ENCODE data around the gene SLC43A2.
"Not testable (repeated sequence)": the region's sequence is repeated elsewhere in the genome, so short reads cannot be mapped to it uniquely, and the experiment has no call there.

SLC43A2 gene

GRCh38 chr17:1627982-1628855 lies at the start of gene SLC43A2:
Gene SLC43A2 (minus strand): TSS chr17:1628834. CDS start chr17:1627874, 960 bp downstream.
- peak; percentile 80 for DNase-seq

DNA sequence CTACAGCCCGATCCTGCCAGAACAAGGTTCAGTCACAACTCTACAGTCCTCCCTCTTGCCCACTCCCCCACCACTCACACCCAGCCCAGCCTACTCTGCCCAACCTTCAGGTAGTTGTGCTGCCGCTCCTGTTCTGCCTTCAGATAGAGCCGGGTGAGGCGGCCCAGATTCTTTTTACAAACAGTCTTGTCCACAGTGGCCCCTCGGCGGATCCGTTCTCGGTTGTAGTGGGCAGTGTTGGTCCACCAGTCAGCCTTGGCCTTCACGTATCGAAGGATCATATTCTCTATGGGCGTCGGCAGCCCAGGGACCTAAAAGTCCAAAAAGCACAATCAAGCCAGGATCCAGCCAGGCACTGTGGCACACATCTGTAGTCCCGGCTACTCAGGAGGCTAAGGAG lies 47.8 kb upstream of the SLC43A2 start:
- no peak for DNase-seq

DNA sequence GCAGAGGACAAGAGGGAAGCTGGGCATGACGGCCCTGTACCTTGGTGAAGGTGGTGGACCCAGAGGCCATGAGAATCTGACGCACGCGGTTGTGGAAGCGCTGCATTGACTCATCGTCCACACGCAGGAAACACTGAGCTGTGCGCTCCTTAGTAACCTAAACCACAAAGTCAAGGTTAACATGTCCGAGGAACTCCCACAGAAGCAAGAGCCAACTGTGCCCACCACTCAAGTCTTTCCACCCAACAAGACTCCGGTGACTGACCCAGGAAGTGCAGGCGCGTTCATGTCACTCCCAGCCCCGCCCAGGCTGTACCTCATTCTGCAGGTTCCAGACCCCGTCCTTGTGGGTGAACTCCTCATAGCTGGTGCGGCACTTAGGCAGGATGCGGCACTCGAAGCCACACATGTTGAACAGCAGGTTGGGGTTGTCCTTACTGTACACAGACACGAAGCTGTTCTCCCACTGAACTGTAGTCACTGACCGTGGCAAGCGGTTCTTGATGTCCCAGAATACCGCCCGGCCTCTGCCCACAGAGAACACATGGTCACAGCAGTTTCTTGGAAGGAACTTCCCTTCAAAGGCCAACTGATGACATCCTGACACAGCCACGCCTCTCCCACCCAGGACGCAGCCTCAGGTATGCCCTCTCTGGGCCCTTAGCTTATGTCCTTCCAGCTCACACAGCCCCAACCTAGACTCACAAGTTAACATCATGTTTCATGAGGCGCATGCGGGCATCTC lies 44.6 kb upstream of the SLC43A2 start:
- no peak for DNase-seq

GRCh38 chr17:1663934-1664333 lies 35.3 kb upstream of the SLC43A2 start:
- not testable (repeated sequence) for DNase-seq

DNA sequence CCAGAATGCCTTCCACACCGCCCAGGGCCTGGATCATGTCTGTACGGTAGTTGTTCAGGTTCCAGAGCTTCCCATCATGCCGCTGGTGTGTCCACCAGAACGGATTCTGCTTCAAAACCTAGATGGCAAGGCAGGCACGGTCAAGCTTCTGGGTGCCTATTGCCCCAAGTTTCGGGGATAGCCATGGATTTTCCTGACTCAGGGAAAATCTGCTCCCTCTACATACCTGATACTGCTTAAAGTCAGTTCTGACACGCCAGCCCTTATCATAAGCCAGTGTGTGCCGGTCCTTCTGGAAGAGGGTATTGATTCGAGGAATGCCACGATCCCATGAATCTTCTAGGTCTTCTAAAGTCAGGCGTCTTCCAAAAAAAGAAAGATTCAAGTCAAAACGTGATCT lies 32.4 kb upstream of the SLC43A2 start:
- no peak for DNase-seq

DNA sequence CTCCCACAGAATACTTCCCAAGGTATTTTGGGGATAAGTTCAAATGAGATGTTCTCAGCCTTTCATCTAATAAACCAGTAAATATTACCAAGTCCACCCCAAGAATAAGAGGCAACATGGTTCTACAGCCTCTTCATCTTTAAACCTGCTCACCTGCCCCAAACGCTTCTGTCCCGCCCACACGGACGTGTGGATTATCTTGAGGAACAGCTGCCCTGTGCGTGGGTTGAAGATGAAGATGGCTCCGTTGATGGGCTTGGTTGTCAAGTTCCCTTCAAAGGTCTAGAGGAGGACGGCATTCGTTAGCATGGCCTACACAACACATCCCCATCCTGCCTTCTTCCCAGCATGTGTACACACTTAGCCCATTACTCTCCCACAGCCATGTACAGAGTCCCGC lies 29.5 kb upstream of the SLC43A2 start:
- DNase-seq = no peak

DNA sequence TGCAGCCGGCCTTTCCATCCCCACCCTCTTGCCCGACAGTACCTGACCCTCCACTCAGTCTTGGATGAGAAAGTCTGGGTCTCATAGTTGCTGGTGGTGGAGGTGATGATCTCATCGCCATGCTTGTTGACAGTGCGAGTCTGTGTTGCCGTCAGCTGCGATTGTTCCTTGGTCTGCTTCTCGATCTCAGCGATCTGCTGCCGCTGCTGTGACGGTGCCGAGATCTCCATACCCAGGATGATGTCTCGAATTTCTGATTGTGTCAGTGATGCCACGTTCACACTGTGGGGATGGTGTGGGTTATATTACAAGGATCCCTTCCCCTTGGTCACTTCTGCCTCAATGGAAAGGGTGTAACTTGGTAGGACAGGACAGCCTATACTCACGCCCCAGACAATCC lies 25.1 kb upstream of the SLC43A2 start:
- no peak for DNase-seq

- not testable (repeated sequence) for DNase-seq
Observed at GRCh38 chr17:1652794-1653193, 24.2 kb upstream of the SLC43A2 start.

GRCh38 chr17:1651559-1651844 lies 22.9 kb upstream of the SLC43A2 start:
- no peak for DNase-seq

DNA sequence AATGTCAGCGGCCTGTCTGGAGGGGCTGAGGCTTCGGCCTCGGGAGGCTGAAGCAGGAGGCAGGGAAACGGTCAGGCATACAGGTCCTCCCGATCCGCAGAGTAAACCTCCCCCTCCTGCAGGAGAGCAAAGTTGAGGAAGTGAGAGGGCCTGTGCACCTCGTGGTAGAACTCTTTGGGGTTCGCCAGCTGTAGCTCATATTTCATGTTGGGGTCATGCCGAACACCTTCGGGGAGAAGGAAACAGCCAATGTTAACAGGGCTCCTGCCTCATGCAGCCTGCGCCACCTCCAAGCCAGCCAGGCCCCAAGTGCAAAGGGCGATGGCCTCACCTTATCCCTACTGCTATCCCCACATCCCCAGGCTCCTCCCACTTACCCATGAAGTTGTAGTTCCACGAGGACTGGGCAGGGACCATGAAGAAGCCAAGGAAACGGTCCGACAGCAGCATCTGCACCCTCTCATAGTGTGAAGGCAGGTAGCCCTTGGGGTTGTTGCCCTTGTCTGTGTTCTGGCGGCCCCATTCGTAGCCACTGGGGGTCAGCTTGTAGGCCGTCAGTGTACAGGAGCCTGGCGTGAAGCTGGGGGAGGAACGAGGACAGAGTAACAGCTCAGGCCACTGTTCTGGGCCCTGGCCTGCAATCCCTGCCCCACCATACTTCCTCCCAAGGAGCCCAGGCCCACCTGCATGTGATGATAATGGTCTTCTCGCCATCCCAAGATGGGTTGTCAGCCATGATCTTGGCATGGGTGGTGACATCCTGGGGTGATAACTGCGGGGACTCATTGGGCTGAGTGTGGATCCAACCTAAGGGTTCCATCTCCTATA lies 22.3 kb upstream of the SLC43A2 start:
- DNase-seq = no peak

DNA sequence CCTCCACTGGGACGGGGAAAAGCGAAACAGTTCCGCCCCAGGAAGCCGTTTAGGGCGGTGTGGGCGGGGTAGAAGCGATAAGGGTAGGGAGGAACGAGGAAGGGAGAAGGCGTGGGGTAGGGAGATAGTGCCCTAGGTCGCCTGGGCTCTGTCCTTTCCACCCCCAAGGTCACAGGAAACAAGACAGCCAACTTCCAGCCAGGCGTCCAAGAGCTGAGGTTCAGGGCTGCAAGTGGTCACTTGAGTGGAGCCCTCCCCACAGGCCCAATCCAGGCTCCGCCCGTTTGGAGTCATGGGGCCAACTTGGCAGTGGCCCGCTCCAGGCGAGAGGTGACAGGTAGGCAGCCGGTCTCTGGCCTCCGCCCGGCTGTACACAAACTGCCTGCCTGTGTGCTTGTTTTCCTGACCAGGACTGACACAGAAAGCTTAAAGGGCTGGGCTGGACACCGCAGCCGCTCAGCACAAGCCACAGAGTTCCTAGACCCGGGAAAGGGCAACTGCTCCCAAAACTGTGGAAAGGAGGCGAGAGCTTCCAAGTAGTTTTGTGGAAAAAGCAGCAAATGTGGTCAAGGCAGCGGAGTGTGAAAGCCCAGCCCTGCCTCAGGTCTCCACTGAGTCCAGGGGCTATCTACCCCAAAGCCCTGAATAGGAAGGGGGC lies 21.3 kb upstream of the SLC43A2 start, which contains the start of gene RILP:
RILP (minus strand) TSS at position 23 of the 658 bp plus-strand sequence. CDS start 62 bp downstream, outside the sequence.
- DNase-seq = no peak

DNA sequence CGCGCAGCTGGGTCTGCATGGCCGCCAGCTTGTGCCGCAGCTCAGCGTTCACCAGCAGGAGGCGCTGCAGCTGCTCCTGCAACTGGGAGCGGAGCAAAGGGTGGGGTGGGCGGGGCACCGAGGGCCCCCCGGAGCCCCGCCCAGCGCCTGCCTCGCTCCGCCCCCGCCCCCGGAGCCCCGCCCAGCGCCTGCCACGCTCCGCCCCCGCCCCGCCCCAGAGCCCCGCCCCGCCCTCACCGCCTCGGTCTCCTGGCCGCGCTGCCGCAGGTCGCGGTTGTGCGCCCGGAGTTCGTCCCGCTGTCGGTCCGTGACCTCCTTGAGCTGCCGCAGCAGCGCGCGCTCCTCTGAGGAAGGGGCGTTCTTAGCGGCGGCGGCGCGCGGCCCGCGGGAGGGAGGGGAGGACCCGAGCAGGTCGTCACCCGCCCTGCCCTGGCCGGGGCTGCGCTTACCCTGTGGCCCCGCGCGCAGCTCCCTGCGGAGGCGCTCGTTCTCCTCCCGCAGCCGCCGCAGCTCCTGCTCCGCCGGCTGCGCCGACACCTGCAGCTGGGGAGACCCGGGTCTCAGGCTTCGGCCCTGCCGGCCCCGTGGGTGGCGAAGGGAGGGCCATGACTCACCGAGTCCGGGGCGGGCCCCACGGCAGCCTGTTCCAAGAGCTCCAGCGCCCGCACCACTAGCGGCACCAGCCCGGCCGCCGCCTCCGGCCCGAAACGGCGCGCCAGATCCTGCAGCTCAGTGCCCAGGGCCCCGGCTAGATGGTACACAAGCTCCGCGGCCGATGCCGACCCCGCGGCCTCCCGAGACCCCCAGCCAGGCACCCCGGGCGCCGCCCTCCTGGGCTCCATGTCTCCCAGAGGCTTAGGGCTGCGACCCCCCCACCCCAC lies 20.6 kb upstream of the SLC43A2 start:
- DNase-seq = peak; percentile 94

- DNase-seq = no peak
Observed at GRCh38 chr17:1648173-1648962, 19.7 kb upstream of the SLC43A2 start.

GRCh38 chr17:1647802-1648171 lies 19.2 kb upstream of the SLC43A2 start:
- DNase-seq = no peak

GRCh38 chr17:1646199-1646875 lies 17.7 kb upstream of the SLC43A2 start:
- no peak for DNase-seq

DNA sequence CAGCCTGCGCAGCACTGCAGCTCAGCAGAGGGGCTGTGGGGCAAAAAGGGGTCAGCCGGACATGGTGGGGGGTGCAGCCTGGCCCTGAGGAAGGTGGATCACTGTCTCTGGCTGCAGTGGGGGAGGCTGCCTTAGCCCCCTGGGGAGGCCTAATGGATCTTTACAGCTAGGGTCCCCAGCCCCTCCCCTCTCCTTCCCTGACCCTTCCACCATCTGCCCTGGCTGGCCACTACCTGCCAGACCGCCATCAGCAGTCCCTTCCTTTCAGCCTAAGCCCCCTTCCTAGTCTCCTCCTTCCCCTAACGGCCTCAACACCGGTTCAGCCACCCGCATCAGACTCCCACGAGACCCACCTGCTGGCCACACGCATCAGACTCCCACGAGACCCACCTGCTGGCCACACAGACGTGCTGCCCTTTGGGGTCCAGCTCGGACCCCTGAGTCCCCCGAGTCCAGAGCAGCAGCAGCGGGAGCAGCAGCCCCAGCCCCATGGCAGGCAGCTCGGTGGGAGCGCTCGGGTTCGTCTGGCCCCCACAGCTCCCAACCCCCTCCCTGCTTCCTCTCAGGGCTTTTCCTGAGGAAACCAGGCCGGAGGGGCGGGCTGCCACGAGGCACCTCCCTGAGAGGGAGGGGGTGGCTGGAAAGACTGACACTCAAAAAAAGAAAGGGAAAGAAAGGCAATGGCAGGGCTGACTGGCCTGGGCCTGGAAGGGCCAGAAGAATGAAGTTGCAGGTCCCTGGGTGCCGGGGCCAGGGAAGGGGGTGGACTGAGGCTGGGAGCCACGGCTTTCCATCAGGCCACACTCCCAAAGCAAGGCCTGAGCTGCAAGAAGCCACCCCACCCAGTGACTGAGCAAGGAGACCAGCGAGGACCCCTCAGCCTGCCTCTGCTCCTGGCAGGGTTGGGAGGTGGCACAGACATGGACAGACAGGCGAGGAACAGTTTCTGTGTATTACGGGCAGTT lies 16.9 kb upstream of the SLC43A2 start, which contains the start of gene SCARF1:
SCARF1 (minus strand) TSS at position 526 of the 965 bp plus-strand sequence; CDS start at position 491, 35 bp downstream.
- no peak for DNase-seq

DNA sequence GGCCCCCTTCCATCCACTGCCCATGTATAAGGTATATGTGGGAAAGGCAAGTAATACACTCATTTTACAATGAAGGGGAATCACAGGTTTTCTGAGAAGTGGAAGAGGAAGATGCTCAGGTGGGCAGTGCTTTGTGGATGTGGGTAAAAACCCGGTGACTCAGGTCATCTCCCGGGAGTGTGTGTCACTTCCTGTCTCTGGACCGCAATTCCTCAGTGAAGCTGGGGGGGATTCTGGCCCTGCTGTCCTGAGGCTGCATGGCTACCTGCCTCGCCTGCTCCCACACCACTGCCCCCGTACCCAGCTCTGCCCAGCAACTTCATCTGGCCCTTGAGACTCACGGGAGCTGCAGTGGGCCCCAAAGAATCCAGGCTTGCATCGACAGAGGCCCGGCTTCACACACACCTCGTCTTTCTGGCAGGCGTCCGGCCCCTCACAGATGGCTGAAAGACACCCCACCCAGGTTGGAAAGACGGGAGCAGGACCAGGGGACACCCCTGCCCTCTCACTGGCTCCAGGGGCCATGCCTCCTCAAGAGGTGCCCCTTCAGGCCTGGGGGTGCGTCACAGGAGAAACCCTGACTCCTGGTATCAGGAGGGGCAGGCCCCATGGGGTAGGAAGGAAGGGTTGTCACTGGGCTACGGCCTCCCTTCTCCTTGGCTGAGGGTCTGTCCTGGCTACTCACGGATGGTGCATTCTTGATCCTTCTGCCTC lies 16.0 kb upstream of the SLC43A2 start:
- DNase-seq = no peak

DNA sequence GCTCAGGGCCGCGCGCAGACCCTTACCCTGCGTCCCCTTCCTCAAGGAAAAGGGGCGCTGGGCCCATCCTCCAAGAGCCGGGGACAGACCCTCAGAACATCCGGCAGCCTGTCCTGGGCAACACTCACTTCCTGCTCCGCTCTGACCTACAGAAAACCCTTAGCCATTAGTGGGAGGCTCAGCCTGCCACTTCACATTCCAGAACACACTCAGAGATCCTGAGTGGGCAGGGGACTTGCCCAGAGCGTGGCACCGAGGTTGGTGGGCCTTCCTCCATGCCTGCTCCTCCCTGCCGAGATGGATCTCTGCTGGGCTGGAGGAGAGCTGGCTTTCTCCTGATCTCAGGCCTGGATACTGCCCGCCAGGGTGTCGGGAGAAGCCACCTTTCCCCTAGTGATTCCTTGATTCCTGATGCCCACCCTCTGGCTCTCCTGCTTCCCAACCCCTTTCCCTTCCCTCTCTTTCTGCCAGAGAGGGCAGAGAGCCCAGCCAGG lies 15.4 kb upstream of the SLC43A2 start:
- DNase-seq = no peak
